Limb (tissue), 2 donors: ENCODE data around the gene PLCB3.

ENCODE experiments used
- DNase-seq, 2 donors: peaks; one replicate each; pipeline ENCODE4 v3.0.0-alpha.2; 2016; ENCODE audit errors: extremely low spot score in 2 of 2

The PLCB3 gene

GRCh38 chr11:64249563-64250414 lies 1.5 kb upstream of the PLCB3 start:
- no peak for DNase-seq

GRCh38 chr11:64250415-64251015 lies 815 bp upstream of the PLCB3 start:
- DNase-seq: no peak

DNA sequence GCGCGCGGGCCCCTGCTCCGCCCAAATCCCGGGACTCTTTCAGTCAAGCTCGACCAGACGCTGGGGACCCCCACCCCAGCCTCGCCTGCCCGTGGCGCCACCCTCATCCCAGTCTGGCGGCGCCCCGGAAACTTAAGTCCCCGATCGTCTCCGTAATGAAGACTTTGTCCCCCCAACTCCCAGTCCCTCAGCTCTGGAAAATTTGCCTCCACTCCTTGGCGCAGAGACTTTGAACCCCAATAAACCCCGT lies 348 bp downstream of the PLCB3 start:
- DNase-seq: no peak

GRCh38 chr11:64252003-64252872 lies 908 bp downstream of the PLCB3 start:
- DNase-seq: no peak

DNA sequence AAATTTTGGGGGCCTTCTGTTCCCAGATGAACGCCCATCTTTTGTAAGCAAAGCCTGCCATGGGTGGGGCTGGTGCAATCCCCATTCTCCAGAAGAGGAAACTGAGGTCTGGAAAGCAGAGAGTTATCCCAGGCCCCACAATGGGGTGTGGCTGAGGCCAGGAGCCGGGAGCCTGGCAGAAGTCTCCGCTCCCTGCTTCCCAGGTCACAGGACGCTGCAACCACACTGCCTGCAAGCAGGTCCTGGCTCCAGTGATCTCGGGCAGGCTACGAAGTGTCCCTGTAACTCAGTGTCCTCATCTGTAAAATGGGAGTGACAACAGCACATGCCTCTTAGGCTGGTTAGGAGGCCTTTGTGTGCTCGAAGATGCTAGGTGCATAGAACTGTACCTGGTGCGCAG lies 1.7 kb downstream of the PLCB3 start:
- DNase-seq: no peak

GRCh38 chr11:64253481-64253880 lies 2.2 kb downstream of the PLCB3 start:
- DNase-seq: no peak

DNA sequence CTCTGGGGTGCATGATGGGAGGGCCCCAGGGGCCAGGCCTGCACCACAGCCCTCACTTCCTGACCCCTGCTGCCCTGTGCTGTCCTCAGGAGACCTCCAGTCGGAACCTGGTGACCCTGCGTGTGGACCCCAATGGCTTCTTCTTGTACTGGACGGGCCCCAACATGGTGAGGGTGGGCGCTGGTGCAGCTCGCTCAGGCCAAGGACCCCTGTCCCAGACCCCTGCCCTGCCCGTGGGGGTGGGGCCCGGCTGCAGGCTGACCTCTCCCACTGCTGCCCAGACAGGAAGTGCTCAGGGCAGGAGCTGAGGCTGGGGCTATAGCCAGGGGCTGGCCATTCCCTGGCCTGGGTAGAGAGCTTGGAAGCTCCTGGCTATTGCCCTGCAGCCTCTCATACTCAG lies 3.0 kb downstream of the PLCB3 start:
- DNase-seq: no peak

- no peak for DNase-seq
Measured at GRCh38 chr11:64255135-64256128, 4.1 kb downstream of the PLCB3 start.

DNA sequence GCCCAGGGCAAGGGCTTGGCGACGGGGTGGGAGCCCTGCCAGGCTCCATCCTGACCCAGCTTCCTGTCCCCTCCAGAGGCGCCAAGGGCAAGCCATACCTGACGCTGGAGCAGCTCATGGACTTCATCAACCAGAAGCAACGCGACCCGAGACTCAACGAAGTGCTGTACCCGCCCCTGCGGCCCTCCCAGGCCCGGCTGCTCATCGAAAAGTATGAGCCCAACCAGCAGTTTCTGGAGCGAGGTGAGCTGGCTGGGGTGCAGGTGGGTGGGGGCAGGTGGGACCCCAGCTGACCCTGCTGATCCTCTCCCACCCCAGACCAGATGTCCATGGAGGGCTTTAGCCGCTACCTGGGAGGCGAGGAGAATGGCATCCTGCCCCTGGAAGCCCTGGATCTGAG lies 5.0 kb downstream of the PLCB3 start:
- no peak for DNase-seq

DNA sequence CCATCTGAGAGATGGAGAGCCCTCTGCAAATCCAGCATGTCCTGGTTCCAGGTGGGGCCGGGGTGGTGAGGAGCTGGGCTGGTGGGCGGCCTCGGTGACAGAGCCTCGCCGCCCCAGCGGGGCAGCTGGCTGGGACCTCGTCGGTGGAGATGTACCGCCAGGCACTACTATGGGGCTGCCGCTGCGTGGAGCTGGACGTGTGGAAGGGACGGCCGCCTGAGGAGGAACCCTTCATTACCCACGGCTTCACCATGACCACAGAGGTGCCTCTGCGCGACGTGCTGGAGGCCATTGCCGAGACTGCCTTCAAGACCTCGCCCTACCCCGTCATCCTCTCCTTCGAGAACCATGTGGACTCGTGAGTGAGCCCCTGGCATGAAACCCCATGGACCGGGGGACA lies 7.0 kb downstream of the PLCB3 start:
- DNase-seq: no peak

GRCh38 chr11:64258946-64259532 lies 7.7 kb downstream of the PLCB3 start:
- DNase-seq: no peak

DNA sequence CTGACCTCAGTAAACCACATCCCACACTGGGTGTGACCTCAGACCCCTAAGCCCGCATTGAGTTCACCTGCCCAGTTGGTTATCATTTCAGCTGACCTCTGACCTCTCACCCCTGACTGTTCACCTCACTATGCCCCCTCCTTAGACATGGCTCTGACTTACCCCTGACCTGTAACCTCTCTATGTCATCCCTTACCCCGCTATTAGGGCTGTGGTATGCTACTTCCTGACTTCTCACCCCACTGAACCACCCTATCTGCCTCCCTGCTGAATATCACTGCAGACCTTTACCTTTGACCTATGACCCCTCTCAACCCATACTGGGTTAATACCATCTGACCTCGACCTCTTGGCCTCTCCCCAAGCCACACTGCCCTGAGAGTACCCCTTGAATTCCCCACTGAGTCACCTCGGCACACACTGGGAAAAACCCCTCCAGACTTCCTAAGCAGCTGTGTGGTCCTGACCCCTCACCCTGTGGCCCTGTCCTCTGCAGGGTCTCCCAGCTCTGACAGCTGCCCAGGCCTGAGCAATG lies 8.3 kb downstream of the PLCB3 start:
- DNase-seq: no peak

GRCh38 chr11:64260147-64260708 lies 8.9 kb downstream of the PLCB3 start:
- no peak for DNase-seq

DNA sequence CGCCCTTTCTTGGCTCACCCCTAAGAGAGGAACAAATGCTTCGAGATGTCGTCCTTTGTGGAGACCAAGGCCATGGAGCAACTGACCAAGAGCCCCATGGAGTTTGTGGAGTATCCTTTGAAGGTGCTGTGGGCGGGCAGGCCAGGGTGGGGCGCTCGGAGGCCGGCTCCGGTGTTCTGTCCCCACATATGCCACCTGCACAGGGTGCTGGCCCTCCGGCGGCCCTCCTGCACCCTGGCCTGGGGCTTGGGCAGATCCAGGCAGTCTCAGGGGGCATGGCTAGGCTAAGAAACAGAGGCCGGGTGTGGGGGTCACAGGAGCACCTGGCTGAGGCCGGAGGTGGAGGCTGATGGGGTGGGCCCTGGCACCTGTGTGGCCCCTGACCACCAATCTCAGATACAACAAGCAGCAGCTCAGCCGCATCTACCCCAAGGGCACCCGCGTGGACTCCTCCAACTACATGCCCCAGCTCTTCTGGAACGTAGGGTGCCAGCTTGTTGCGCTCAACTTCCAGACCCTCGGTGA lies 10.3 kb downstream of the PLCB3 start:
- no peak for DNase-seq

- no peak for DNase-seq
Measured at GRCh38 chr11:64262271-64263002, 11.1 kb downstream of the PLCB3 start.

- DNase-seq: no peak
Measured at GRCh38 chr11:64263021-64263946, 12.0 kb downstream of the PLCB3 start.

- no peak for DNase-seq
Measured at GRCh38 chr11:64263947-64264317, 12.6 kb downstream of the PLCB3 start.

DNA sequence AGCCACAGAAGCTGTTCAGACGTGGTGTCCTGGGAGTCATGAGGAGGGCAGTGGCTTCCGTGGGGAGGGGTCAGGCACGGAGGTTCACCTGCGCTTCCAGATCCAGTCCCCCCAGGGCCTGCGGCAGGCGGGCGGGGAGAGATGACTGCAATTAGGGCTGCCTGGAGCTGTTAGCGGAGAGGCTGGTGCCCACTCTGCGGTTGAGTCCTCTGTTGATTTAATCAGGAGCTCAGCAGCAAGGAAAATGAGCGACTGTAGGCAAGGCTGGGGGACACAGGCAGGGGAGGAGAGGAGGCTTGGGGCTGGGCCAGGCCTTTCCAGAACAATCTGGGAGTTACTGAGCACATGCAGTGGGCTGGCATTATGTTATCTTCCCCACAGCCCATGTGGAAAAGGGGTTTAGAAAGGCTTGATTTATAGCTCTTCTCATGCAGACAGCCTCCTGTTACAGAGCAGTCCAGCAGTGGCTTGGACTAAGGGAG lies 13.1 kb downstream of the PLCB3 start:
- DNase-seq: no peak
